NCI-H2196 treated with DMSO at 0.1 percent for 48 hours (cell line): ENCODE results near the gene EXOC4.
"Not testable (repeated sequence)": the region's sequence is repeated elsewhere in the genome, so short reads cannot be mapped to it uniquely, and the experiment has no call there.

Source experiments
- DNase-seq: peaks from one replicate; lab custom pipeline; 2025; ENCODE audit not compliant: unreplicated experiment; lab: John Stamatoyannopoulos, UW

EXOC4 gene

DNA sequence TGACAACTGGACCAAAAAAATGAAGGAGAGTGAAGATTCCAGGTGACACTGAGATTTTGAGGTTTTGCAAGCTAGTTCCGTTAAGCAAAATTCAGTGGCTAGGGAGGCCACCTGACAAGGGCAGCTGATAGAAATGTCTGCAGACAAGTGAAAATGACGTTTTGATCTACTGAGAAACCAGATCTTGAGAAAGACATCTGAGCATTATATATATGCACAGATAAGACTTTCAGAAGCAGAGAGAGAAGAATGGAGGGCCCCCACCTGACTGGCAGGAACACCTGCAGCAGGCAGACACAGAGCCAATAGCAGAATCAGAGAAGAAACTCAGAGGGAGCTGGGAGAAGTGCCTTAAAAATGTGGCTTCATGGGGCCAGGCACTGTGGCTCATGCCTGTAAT, 798.1 kb downstream of the EXOC4 start:
- DNase-seq = no peak

DNA sequence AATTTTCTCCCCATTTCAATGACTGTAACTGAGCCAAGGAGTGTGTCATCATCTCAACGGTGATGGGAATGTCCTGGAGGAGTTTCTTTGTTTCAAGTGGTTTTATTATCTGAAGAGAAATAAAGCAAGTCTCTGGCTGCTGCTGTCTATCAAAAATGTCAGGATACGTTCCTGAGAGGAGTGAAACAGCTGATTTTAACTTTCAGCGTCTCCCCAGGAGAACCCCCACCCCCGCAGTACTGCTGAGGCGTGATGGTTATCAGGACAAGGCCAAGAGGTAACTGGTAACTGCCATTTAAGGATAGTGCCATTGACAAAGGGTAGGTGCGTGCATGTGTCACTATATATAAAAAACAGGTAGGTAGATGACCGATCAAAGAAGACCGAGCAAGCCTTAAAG, 803.9 kb downstream of the EXOC4 start:
- DNase-seq = no peak

DNA sequence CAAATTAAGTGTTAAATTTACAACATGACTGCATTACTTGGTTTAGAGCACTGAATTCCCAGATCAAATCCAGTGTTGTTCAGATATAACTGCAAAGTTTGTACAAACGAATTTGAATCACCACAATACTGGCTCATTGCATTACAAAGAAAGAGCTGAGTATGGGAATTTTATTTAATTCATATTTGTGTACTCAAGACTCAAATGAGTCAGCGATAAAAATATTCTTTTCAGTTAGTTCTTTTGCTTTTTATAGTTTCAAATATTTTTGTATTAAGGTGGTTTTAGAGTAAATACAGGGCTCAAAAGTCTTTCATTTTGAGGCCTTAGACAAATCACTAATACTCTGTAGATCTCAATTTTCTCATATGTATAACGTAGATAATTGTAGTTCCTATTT, 805.6 kb downstream of the EXOC4 start:
- no peak for DNase-seq

DNA sequence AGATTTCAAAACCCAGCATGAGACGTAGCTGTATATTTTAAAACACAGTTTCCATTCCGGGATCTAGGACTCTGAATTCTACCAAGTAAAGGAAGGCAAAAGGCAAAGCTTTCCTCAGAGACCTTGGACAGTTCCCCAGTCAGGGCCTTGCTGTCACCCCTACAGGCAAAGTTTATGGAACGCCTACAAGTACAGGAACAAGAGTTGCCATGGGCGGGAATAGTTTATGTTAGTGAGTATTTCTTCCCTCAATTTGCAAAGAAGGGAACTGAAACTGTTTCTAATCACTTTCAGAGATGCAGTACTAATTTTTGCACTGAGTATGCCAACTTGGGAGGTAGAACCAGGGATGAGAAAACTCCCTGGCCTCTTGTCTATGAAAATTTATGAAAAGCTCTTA, 806.1 kb downstream of the EXOC4 start:
- no peak for DNase-seq

DNA sequence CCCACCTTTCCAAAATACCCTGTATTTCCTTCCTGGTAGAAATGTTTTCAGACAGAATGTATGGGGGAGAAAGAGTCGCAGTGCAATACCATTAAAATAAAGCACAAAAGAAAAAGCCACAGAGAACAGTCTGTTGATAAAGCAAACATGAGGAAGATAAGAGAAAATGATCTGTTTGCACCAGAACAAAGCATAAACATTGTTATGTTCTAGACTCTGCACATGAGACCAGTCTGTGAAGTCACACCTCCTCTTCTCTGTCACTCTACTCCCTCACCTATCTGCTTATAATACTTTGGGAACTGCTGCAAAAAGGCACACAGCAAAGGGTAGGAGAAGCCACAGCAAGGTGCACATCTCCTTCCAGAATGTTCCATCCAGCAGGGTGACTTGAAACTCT, 807.0 kb downstream of the EXOC4 start:
- DNase-seq = no peak

DNA sequence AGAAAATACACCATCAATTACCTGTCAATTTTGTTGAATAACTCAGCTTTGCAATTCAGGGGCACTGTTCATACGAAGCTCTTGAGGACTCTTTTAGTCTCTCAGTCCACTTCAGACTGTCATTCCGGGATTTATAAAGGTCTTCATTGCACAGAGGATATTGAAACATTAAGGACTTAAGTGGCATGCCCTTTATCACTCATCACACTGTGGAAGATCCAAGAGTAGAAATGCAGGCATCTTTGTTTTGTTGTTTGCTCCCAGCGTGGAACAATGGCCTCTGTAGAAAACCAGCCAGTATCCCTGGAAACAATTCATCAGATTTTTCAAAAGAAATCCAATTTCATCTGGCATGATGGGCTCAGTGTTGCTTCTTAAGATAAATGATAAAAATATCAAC, 808.0 kb downstream of the EXOC4 start:
- no peak for DNase-seq

DNA sequence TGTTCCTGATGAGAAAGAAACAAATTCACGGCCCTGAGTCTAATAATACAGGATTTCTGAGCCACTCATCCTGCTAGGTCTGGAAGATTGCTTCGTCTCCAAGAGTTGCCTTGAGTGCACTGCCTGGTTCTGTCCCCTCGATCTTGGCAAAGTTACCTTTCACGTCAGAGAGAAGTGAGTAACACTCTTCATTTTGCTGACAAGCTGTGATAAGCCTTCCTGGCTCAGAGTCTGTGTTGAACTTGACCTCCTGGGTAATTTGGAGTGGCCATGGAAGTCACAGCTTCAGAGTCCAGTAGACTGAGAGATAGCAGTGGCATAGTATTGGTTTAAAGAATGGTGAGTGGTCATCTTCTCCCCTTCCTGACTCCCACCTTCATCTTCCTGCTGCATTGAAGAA, 809.6 kb downstream of the EXOC4 start:
- no peak for DNase-seq

DNA sequence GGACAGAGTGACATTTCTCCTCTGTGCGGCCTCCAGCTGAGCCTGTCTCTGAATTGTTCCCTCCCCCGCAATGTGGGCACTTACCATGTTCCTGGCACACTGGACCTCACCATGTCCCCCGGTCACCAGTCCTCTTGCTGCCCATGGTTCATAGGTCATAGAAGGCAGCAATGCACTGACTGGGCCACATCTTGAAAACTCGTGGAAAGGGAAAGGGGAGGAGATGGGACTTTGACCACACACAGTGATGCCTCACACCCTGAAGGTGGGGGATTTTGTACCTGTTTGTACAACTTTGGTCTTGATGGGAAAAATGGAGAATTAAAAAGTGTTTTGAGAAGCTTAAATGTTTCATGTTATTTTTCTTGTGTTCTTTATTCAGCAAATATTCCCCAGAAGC, 812.5 kb downstream of the EXOC4 start:
- no peak for DNase-seq

DNA sequence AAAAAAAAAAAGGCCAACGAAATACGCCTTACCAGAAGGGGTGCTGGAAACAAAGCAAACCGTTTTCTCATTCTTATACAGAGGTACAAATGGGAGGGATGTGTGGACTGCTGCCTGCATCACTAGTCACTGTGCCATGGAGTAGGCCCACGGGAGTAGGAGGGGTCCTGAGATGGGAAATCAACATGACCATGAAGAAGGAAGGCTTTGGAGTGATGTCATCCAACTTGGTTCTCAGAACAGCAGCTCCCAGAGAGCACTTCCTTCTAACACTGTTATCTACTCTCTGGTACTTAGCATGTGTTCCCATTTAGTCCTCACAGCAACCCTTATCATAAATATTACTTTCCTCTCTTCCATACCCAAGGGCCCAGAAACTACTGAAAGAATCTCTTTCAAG, 814.3 kb downstream of the EXOC4 start:
- DNase-seq = no peak

DNA sequence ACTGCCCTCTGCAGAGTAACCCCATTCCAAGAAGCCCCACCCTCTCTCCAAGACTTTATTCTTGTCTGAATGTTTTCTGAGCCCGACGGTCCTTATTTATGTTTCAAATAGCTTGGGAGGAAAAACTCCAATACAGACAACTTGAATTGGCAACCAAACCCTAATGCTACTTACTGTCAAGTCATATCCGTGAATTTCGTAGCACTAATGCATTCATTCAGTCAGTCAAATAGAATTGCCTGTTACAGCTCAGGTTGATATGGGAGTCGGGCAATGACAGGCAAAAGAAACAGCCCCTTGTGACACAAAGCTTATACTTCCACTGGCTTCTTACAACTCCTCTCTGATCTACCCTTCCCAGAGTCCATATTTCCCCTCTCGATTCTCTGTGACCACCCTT, 815.8 kb downstream of the EXOC4 start:
- no peak for DNase-seq

DNA sequence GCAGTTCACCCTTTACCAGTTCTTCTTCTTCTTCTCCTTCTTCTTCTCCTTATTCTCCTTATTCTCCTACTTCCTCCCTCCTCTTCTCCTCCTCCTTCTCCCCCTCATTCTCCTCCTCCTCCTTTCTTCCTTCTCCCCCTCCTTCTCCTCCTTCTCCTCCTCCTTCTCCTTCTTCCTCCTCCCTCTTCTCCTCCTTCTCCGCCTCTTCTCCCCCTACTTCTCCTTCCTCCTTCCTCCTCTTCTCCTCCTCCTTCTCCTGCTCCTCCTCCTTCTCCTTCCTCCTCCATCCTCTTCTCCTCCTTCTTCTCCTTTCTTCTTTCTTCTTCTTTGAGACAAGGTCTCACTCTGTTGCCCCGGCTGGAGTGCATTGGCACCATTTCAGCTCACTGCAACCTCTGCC, 816.3 kb downstream of the EXOC4 start:
- no peak for DNase-seq

DNA sequence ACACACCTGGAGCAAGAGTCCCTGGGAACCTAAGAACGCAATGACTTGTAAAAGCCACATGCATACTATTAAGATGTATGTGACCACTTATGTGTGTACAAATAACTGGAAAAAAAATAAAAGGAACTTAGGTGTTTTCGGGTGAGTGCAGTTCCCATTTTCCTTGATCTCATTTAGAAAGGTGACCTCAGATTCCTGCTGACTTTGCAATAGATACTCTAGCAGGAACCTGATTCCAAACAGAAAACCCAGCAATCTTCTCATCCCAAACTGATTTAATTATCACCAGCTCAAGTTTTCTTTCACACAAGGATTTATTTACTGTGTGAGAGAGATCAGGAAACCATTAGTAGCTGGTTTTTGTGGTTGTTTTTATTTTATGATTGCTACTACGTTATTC, 817.8 kb downstream of the EXOC4 start:
- DNase-seq = no peak

DNA sequence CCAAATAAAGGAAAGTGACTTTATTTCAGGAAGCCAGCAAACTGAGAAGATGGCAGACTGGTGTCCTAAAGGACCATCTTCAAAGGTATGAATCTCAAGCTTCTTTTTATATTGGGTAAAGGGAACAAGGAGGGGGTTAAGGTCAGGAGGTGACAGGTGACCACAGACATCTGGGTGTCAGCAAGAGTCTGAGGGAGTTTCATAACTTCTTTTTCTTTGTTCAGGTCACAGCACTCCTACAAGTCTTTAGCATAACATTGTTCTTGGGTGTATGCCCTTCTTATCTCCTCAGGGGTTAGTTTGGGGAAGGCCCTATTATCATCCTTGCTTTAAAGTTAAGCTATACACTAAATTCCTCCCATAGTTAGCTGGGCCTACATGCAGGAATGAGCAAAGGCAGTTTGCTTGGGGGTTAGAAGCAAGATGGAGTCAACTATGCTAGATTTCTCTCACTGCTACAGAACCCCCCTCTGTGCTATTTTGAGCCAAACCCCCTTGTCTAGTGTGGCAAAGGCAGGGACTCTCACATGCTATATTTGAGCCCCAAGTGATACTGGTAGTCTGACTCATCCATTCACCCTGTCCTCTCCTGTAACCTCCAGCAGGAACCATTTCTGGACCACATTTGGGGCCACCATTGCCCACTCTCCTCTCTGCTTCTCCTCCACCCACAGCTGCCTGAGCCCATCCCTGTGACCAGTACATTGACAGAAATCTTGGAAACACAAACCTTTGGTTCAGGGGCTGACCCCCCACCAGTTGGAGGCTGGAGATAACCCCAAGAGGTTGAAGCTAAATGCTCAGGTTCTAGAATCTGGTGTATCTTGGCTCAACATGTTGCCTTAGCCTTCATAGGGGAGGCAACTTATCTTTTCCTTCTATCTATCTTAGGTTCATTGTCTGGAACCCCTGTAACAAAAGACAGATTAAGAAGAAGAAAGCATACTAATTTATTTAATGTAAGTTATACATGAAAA, 818.8 kb downstream of the EXOC4 start:
- DNase-seq = no peak

DNA sequence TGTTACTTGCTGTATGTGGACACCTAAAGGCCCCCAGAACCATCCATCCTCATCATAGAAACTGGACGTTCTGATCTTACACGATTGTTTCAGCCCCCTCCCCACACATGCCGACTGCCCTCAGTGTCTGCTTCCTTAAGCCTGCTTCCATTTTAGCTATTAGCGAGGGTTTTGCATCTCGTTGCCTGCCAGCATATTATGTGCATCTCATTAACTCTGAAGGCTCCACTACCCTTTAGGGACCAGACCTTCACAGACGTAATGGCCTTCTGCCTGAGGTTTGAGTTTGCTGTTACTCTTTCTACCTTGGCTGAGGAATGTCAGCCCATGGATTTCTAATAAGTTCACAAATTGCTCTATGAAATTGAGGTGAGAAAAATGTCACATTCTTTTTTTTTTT, 820.4 kb downstream of the EXOC4 start:
- no peak for DNase-seq

DNA sequence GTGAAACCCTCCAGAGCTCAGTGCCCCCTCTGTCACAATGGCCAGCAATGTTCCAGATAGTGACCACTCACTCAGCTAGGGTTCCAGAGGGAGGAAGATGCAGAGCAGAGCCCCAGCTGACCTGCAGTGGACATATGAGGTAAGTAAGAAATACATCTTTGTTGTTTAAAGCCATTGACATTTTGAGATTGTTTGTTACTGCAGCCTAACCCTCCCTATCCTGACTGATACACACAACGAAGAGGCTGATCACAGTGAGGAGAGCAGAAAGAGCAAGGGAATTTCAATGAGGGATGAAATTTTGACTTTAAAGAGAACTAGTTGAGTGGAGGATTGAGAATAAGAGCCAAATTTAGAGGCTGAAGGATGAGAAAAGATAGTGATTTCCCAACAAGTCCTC, 822.9 kb downstream of the EXOC4 start:
- no peak for DNase-seq

DNA sequence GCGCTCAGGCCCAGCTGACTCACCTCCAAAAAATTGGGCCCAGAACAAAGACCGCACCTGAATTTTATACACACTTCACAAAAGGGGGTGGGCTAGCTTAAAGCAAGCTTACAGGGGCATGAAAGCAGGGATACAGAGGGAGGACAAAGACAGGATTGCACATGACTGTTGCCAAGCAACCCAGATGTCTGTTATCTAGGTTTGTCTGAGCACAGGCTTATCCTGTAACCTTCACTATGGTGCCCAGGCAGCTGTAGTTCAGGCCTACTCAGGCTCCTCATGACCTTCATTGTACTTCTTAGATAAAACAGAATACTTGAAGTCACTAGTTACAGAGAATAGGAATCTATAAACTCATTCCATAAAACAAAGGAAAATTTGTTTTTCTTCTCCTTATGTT, 824.7 kb downstream of the EXOC4 start:
- DNase-seq = not testable (repeated sequence)

DNA sequence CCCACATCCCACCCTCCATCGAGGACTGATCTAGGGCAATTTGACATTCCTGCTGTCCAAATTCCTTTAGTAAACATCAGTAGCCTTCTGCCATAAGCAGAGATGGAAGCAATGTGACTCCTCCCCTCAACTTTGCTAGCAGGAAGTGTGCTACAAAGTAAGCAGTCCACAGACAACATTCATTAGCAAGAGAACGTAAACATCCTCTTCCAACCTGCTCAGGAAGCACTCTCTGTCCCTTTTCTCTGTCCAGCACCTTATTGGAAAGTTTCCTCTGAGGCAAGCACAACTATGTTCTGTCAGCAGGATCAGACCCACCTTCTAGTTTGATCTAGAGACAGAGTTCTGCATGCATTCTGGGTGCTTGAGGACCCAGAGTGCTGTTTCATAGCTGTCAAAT, 826.1 kb downstream of the EXOC4 start:
- DNase-seq = no peak

DNA sequence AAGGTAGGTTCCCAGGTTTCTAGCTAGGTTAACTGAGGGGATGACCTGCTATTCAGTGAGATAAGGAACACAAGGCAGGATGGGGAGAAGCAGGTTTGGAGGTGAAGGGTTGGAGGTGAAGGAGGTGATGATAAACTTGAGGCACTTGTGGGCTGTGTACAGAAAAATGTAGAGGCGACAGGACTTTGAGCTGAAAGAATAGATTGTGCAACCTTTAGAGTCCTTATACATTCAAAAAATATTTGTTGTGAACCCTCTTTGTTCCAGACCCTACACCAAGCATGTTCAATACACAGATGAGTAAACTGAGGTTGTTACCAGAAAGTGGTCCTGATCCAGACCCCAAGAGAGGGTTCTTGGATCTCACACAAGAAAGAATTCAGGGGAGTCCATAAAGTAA, 828.8 kb downstream of the EXOC4 start:
- DNase-seq = no peak

DNA sequence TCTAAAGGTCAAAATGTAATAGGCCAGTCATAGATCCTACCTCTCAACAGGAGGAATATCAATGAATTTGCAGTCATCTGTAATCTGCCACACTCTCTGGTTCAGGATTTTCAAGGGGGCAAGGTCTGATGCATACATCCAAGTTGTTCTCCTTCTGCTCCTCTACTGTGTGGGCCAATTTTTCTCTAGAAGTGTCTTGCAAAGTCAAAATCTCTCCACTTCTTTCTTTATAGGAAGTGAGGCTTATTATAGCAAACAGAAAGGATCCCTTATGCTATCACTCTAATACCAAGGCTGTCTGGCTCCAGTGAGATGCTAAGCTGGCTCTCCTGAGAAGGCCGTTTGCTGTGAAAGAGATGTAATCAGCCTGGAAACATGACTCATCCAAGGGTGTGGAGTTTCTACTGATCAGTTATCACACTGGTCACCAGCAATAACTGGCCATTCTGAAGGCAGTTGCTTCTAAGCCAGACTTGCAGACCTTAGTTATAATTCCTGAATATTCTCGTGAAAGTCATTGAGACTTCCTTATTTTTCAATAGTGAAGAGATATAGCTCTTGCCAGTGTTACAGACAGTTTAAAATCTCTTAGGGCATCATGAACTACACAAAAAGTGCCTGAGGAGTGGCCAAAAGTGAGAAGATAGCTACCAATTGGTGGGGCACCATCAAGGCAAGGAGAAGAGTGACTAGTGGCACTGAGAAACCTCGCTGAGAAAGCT, 831.0 kb downstream of the EXOC4 start:
- no peak for DNase-seq

DNA sequence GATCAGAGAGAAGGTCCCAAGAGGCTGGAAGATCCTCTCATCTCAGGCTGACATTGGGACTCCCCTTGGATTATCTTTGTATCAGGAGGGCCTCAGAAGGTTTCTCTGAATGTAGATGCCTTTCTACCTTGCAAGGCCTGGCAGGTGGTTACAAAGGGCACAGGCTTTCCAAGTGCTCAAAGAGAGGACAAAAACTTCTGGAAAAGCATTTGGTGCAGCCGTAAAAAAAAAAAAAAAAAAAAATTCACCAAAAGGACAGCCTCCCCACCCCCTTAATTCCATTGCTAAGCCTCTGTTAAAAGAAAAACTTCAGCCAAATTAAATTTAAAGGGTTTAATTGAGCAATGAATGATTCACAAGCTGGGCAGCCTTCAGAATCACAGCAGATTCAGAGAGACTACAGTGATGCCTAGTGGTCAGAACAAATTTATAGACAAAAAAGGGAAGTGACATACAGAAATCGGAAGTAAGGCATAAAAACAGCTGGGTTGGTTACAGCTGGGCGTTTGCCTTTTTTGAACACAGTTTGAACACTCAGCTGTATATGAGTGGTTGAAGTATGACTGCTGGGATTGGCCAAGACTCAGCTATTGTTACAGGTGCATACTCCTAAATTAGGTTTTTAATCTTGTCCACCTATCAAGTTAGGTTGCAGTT, 831.7 kb downstream of the EXOC4 start:
- no peak for DNase-seq

DNA sequence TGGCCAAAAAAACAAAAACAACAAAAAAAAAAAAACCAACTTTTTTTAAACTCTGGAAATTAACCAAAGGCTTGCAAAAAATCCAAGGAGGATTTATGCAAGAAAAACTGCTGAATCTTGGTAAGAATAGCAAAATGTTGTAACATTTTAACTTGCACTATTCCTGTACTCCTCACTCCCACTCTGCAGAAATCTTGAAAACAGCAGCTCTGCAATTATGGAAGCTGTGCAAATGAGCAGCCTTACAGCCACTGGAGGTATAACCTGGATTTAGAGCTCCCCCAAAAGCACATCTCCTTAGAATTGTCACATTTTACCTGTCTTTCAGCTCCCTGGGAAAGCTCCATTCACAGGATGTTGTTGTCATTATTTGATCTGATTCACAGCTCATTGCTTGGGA, 832.4 kb downstream of the EXOC4 start:
- DNase-seq = no peak
